A549 (cell line): ENCODE measurements around the gene MIOX. TPM values are rescaled to one million over a fixed set of nuclear protein-coding genes. Genes with fewer than 3 reads are reported as not detected.

Source experiments
- ATAC-seq, 2 experiments: fragments of 200-7000 bp in 1 of 2; fragments of >200 bp in 1 of 2; cut with Nextera tagmentation in 1 of 2; cut with Tn5 transposase in 1 of 2; 3 replicates each; pipeline versions ENCODE4 v1.8.0 to v1.9.1; 2018 to 2020; ENCODE audit warnings: mild to moderate bottlenecking in 1 of 2, moderate library complexity in 1 of 2
- CTCF ChIA-PET: fragments of 300-600 bp; sonication (Branson Sonifier 250); formaldehyde crosslinking; extraction: SDS; loops from one replicate; lab custom pipeline; 2021; ENCODE audit warnings: antibody characterized with exemption, inconsistent platforms; lab: Yijun Ruan, JAX
- POLR2A ChIA-PET: fragments of 350-600 bp; formaldehyde crosslinking; extraction: SDS; loops from one replicate; lab custom pipeline; 2021; ENCODE audit warnings: antibody characterized with exemption, inconsistent platforms; lab: Yijun Ruan, JAX
- DNase-seq, 2 experiments: peaks; one replicate each; pipeline versions ENCODE4 v3.0.0 to v3.0.0-alpha.2; 2011 to 2016; ENCODE audit warnings: low read depth in 1 of 2, low spot score in 1 of 2
- FAIRE-seq: peaks from 2 replicates; lab custom pipeline; 2011; peaks lifted over from hg19 to GRCh38; lab: Jason Lieb, UNC
- H3K27ac ChIP-seq, 2 experiments: fragments of >200 bp; sonication (Bioruptor Twin); formaldehyde crosslinking; 3 replicates each; pipeline ENCODE4 v1.5.1; 2016 to 2017
- H3K4me1 ChIP-seq: fragments of >200 bp; sonication (Bioruptor Twin); formaldehyde crosslinking; 3 replicates; pipeline ENCODE4 v1.6.1; 2016
- H3K4me2 ChIP-seq: fragments of >200 bp; sonication (Bioruptor Twin); formaldehyde crosslinking; 3 replicates; pipeline ENCODE4 v1.6.1; 2016
- H3K4me3 ChIP-seq: fragments of >200 bp; sonication (Bioruptor Twin); formaldehyde crosslinking; 3 replicates; pipeline ENCODE4 v1.5.1; 2016
- H3K9me3 ChIP-seq: fragments of >200 bp; sonication (Bioruptor Twin); formaldehyde crosslinking; 3 replicates; pipeline ENCODE4 v1.6.1; 2016
- BHLHE40 ChIP-seq: IDR thresholded peaks from 2 replicates; pipeline ENCODE4 v1.6.1; 2012; ENCODE audit warnings: low read depth, low read length, inconsistent platforms
- CBX2 ChIP-seq: fragments of 200-600 bp; sonication (generic); IDR thresholded peaks from 2 replicates; pipeline ENCODE4 v1.6.1; 2016; ENCODE audit warnings: low read depth, mild to moderate bottlenecking, borderline replicate concordance
- CBX8 ChIP-seq: fragments of 200-600 bp; sonication (generic); IDR thresholded peaks from 2 replicates; pipeline ENCODE4 v1.6.1; 2016
- CHD2 ChIP-seq: fragments of 150-350 bp; IDR thresholded peaks from 2 replicates; pipeline ENCODE4 v1.6.1; 2014; ENCODE audit warnings: low read length; ENCODE audit not compliant: partially characterized antibody
- E2F6 ChIP-seq: IDR thresholded peaks from 2 replicates; pipeline ENCODE4 v1.6.1; 2012; ENCODE audit warnings: low read depth, borderline replicate concordance
- EHF ChIP-seq: fragments of 250-450 bp; sonication (Bioruptor Pico); IDR thresholded peaks from 2 replicates; pipeline ENCODE4 v1.5.0; 2020; ENCODE audit warnings: mild to moderate bottlenecking
- FOSL2 ChIP-seq, 2 experiments: fragments of 450-650 bp in 1 of 2; fragments of >200 bp in 1 of 2; sonication (Bioruptor Twin) in 1 of 2; formaldehyde crosslinking; IDR thresholded peaks; 2 replicates each; pipeline versions ENCODE4 v1.5.0 to v1.6.1; 2016 to 2020; ENCODE audit warnings: mild to moderate bottlenecking in 1 of 2, moderate library complexity in 1 of 2
- FOXS1 ChIP-seq: fragments of 250-450 bp; sonication (Bioruptor Pico); IDR thresholded peaks from 2 replicates; pipeline ENCODE4 v1.5.0; 2020; ENCODE audit warnings: mild to moderate bottlenecking, moderate library complexity
- GATA3 ChIP-seq: IDR thresholded peaks from 2 replicates; pipeline ENCODE4 v1.6.1; 2012; ENCODE audit warnings: borderline replicate concordance
- HEYL ChIP-seq: fragments of 250-450 bp; sonication (Bioruptor Pico); IDR thresholded peaks from 2 replicates; pipeline ENCODE4 v1.8.0; 2021; ENCODE audit warnings: mild to moderate bottlenecking, moderate library complexity
- HMGXB4 ChIP-seq: fragments of 250-450 bp; sonication (Bioruptor Pico); IDR thresholded peaks from 2 replicates; pipeline ENCODE4 v1.5.0; 2021; ENCODE audit warnings: mild to moderate bottlenecking, moderate library complexity, borderline replicate concordance
- HOXB13 ChIP-seq: fragments of 250-450 bp; sonication (Bioruptor Pico); IDR thresholded peaks from 2 replicates; pipeline ENCODE4 v1.5.0; 2020; ENCODE audit warnings: low read depth, mild to moderate bottlenecking, moderate library complexity
- HOXB5 ChIP-seq: fragments of 250-450 bp; sonication (Bioruptor Pico); IDR thresholded peaks from 2 replicates; pipeline ENCODE4 v1.5.0; 2020; ENCODE audit warnings: mild to moderate bottlenecking, moderate library complexity
- MYC ChIP-seq: IDR thresholded peaks from 2 replicates; pipeline ENCODE4 v1.6.1; 2012; ENCODE audit warnings: mild to moderate bottlenecking, inconsistent platforms, low read length, improper control_type of control experiment, borderline replicate concordance
- NFE2L2 ChIP-seq: fragments of 150-350 bp; conservative IDR thresholded peaks from 2 replicates; pipeline ENCODE4 v1.6.1; 2014; ENCODE audit warnings: low read length
- NPAS2 ChIP-seq: fragments of 250-450 bp; sonication (Bioruptor Pico); IDR thresholded peaks from 2 replicates; pipeline ENCODE4 v1.8.0; 2022; ENCODE audit warnings: mild to moderate bottlenecking, moderate library complexity, borderline replicate concordance
- PBX3 ChIP-seq: IDR thresholded peaks from 2 replicates; pipeline ENCODE4 v1.6.1; 2012
- RAD21 ChIP-seq, 2 experiments: fragments of >200 bp in 1 of 2; sonication (Bioruptor Twin) in 1 of 2; formaldehyde crosslinking in 1 of 2; IDR thresholded peaks in 1 of 2; conservative IDR thresholded peaks in 1 of 2; 2 replicates in 1 of 2; 3 replicates in 1 of 2; pipeline ENCODE4 v1.6.1; 2012 to 2018; ENCODE audit warnings: inconsistent platforms in 1 of 2
- REST ChIP-seq: fragments of 200-600 bp; sonication (generic); IDR thresholded peaks from 2 replicates; pipeline ENCODE4 v1.6.1; 2016; ENCODE audit warnings: antibody characterized with exemption, mild to moderate bottlenecking, moderate library complexity
- RNF2 ChIP-seq: fragments of 200-600 bp; sonication (generic); IDR thresholded peaks from 2 replicates; pipeline ENCODE4 v1.6.1; 2016; ENCODE audit warnings: low read depth, mild to moderate bottlenecking, antibody characterized with exemption, moderate library complexity, borderline replicate concordance
- TFCP2L1 ChIP-seq: fragments of 250-450 bp; sonication (Bioruptor Pico); IDR thresholded peaks from 2 replicates; pipeline ENCODE4 v1.5.0; 2021; ENCODE audit warnings: mild to moderate bottlenecking
- ZC3H11A ChIP-seq: fragments of 450-650 bp; IDR thresholded peaks from 2 replicates; pipeline ENCODE4 v1.6.1; 2014; ENCODE audit warnings: antibody characterized with exemption, mild to moderate bottlenecking
- WGBS: methylation state at CpG from one replicate; pipeline ENCODE4 v1.1.6; 2017; ENCODE audit errors: missing lambda C conversion rate; 5-methylcytosine and 5-hydroxymethylcytosine counted together
- polyA plus RNA-seq, 4 experiments: library from polyadenylated mRNA; depleted of rRNA in 3 of 4; stranded (reverse); fragments of >200 nt; fragmentation: RNase III in 1 of 4; extraction: RNeasy Plus Mini Kit Qiagen cat#74134 plus additional on column Dnase treatment in 1 of 4; gene quantifications; 2 replicates in 3 of 4; 3 replicates in 1 of 4; pipeline ENCODE4 v1.2.3, GENCODE V29; 2011 to 2017

MIOX gene
- polyA plus RNA-seq, 2 of the 4 experiments (the other 2 are of a cell fraction): 0.08 TPM; not detected in 1

DNA sequence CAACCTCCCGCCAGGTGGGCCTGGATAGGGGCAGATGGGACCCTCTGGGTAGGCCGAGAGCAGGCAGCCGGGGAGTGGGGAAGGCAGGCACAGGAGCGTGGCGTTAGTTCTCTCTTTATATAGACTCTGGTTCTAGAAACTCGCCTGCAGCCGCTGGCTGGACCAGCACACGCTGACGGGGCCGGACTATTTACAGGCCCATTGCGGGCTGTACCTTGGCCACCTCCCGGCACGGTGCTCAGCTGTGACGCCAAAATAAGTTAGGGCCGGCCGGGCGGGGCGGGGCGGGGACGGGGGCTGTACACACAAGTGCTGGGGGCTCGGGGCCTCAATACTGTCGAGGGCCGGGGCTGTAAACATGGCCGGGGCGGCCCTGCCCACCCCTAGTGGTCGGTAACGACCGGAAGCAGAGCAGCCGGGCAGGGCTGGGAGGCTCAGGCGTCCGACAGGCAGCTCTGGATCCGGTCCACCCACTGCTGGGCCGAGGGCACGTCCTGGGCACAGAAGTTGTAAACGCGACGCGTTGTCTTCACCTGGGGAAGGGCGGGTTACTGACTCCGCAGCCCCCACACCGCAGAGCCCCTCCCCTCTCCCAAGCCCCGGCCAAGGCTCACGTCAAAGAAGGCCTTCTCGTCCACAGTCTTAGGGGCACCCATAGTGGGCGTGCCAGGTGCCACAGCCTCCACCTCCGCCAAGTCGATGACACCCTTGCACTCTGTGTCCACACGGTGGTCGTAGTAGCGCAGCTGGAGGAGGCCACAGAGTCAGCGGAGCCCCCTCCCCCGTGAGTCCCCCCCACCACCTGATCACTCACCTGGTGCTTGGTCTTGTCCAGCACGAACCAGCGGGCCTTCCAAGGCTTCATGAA, 39.7 kb upstream of the MIOX start:
- H3K4me1 ChIP-seq: peaks cover 11% of the 10 kb centered on the region; the same call in 1 of the 3 replicates
- H3K4me2 ChIP-seq: no peak overlapping the region
- POLR2A ChIA-PET: no interaction called here
- ATAC-seq (peak in 1 of 2 experiments; percentile 11; a peak in 1 of 6 replicates), DNase-seq (no peak), FAIRE-seq (no peak)
- no peak overlapping the region for H3K27ac ChIP-seq
- 91% methylated on average over 29 of the region's 54 CpGs for WGBS
- H3K4me3 ChIP-seq: no peak overlapping the region
- no peak for TF ChIP-seq E2F6
- no peak for TF ChIP-seq RAD21 (conservative IDR thresholded peaks at IDR 0.05 in 1 of 2, IDR thresholded peaks at IDR 0.05 in 1 of 2)
- TF ChIP-seq HOXB13 (CRISPR knock-in tag): no peak
- TF ChIP-seq HEYL (CRISPR knock-in tag): no peak
- CTCF ChIA-PET: no interaction called here
- no peaks in the 10 kb centered on the region for H3K9me3 ChIP-seq

DNA sequence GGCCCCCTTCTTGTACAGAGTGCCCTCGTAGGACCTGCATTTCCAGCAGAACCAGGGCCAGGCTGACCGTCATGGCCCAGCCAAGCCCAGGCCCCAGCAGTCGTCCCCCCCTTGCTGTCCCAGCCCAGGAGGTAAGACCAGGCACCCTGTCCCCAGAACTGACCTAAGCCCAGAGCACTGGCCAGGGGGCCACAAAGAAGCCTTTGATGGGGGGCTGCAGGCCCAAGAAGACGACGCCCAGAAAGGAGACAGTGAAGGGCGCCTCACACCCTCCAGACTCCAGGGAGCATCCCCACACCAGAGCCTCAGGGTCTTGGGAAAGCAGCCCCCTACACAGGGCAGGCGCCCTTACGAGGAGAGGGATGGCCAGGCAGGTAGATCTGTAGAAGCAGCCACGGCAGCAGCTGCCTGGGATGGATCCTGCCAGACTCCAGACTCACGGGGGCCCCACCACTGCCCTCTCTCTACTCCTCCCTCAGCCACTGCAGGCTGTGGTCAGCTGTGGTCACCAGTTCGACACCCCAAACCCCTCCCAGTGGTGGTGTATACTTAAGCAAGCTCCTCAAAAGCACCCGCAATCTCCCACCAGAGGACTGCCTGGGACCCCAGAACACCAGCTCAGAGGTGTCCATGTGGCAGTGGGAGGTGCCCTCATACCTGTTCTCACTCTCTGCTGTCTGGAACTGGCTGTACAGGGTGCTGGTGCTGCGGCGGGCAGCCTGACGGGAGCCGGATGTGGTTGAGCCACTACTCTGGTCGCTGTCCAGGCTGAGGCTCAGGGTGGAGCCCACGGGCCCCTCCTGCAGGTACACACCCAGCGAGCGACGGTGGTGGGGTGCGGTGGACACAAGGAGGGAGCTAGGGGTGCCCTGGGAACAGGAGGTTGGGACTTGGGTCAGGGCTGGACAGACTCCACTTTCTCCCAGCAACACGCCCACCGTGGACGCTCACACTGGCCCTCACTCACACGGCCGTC, 38.8 kb upstream of the MIOX start:
- Histone ChIP-seq H3K4me3 (no peak overlapping the region), H3K4me2 (no peak overlapping the region), H3K4me1 (peaks cover 11% of the 10 kb centered on the region; the same call in 1 of the 3 replicates), H3K9me3 (no peaks in the 10 kb centered on the region), H3K27ac (no peak overlapping the region)
- ChIA-PET POLR2A (no interaction called here), CTCF (interaction anchor here (1.3 kb wide), 1 partner anchor 10 kb away, joined by 3 read pairs; no protein-coding TSS in a partner anchor)
- ATAC-seq (0 out of 6 replicates have a peak, but pooled peaks of 1 of the 2 experiments have one; percentile 9), FAIRE-seq (no peak), DNase-seq (no peak)
- no peak for TF ChIP-seq RNF2
- no peak for TF ChIP-seq FOSL2 (IDR thresholded peaks at IDR 0.05)
- no peak for TF ChIP-seq FOSL2 (CRISPR knock-in tag; IDR thresholded peaks at IDR 0.05)
- TF ChIP-seq CBX2: no peak
- no peak for TF ChIP-seq REST
- no peak for TF ChIP-seq GATA3
- no peak for TF ChIP-seq CBX8
- no peak for TF ChIP-seq NFE2L2
- TF ChIP-seq HOXB13 (CRISPR knock-in tag): no peak
- TF ChIP-seq HMGXB4 (CRISPR knock-in tag): no peak
- no peak for TF ChIP-seq FOXS1
- no peak for TF ChIP-seq HEYL (CRISPR knock-in tag)
- TF ChIP-seq MYC: no peak
- no peak for TF ChIP-seq NPAS2 (CRISPR knock-in tag)
- TF ChIP-seq BHLHE40: no peak
- TF ChIP-seq PBX3: no peak
- TF ChIP-seq TFCP2L1 (CRISPR knock-in tag): no peak
- TF ChIP-seq ZC3H11A: no peak
- TF ChIP-seq HOXB5: no peak
- TF ChIP-seq EHF (CRISPR knock-in tag): no peak
- no peak for TF ChIP-seq CHD2
- WGBS: 88% methylated on average over 14 of the region's 27 CpGs
